ENCODE data around the gene CHRNA1.
A peak's percentile ranks its signal among the peaks of the same experiment; 100 is the strongest.

CHRNA1 gene

DNA sequence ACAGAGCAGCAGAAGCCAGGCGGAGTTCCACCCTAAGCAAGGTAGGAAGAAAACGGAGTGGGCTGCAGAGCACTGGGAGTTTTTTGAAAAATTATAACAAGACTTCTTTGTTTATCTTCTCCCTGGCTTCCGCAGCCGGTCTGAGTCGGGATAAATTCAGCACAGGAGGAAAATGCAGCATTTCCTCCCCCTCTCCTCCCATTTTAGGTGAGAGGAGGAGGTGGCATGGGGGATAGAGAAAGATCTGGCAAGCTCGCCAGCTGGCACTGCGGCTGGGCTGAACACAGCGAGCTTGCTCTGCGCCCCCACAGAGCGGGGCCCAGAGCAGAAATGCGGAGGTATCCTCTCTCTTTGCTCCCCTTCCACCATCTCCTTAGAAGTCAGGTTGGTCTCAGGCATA, 17.7 kb upstream of the CHRNA1 start:
- DNase-seq (ENCODE audit: low spot score): peak; percentile 70

DNA sequence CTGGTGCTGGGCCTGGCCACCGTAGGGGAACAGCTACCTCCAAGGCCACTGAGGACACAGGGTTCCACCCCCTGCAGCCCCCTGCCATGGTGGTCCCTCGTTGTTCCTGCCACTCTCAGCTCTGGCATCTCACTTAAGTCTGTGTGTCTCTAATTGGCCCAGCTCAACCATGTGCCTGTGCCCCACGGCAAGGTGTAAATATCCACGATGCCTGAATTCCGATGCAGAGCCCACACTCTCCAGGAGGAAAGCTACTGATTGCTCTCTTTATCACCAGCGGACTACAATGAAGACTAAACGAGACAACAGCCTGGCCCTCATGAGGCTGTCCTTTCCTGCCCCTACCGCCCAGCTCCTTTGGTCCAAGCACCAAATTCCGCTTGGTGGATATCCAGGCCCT, 17.0 kb upstream of the CHRNA1 start:
- DNase-seq (ENCODE audit: low spot score): no peak

DNA sequence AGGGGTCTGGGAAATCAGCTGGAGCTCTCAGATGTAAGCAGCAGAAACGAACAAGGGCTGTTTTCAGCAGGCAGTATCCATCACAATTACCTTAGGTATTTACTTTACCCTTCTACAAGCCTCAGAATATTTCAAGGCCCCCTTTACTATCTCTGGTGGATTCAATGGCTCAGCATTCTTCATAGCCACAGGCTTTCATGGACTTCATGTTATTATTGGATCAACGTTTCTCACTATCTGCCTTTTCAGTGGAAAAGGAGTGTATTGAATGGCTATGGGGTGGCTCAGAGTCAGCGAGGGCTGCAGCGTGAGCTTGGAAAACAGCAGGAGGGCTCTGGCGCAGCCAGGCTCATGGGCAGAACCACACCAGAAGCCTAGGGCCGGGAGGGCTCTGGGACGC, 16.6 kb upstream of the CHRNA1 start:
- DNase-seq (ENCODE audit: low spot score): no peak

- no peak for DNase-seq (ENCODE audit: low spot score)
Measured at GRCh38 chr2:174780191-174780840, 16.0 kb upstream of the CHRNA1 start.

DNA sequence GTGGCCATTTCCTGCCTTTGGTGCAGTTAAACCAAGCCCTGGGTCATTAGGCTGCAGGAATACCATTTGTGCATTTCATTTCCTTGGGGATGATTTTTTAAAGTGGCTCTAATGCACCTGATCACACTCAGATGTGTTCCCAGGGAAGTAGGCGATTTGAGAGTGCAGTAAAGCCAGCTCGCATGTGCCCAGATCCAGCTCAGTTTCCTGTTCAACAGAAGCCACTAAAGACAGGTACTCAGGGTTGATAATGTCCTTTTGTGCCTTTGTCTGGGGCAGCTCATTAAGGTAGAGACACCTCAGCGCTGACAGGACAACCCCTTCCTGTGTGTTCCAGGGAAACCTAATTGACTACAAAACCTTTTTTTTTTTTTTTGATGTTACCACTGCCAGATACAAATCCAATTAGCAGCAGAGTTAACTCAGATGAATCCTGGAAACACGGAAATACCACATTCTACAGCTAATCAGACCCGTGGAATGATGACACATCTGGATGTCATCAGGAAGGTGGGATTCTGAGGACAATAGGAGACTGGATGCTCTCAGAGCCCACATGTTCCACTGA, 15.2 kb upstream of the CHRNA1 start:
- DNase-seq (ENCODE audit: low spot score): no peak

DNA sequence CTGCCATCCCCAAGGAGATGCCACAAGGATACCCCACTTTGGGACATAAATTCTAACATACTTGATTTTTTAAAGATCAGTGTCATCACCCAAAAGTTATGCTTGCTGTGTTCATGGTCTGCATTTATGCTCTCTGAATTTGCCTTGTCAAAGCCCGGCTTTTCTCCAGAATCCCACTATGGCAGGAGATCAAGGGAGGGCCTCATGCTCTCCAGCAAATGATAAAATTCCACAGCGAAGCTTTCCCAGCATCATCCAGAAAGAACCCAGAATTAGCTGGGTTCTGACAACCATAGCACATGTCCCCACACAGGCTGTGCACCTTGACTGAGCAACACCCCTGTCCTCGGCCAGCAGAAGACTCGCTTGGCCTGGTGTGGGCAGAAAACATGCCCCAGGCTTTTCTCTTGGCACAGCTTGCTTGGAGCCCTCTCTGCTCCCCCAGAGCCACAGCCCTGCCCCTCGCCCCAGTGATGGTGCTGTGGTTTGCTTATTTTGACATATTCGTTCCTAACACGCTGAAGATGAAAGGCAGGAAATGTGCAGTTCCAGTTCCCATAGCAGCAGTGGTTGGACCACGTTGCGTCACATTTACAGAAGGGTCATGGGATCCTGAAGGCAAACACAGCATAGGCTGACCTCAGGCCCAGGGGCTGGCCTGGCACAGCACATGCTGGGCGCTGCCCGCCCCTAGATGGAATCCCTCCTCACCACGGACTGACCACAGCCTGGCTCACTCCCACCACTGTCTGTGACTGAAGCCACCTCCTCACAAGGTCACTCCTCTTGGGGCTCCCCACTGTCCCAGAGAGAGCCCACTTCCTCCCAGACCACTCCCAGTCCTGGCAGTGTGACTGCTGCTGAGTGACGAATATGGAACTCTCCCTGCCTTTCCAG, 14.1 kb upstream of the CHRNA1 start:
- DNase-seq (ENCODE audit: low spot score): no peak

- no peak for DNase-seq (ENCODE audit: low spot score)
Measured at GRCh38 chr2:174777347-174778084, 13.2 kb upstream of the CHRNA1 start.

DNA sequence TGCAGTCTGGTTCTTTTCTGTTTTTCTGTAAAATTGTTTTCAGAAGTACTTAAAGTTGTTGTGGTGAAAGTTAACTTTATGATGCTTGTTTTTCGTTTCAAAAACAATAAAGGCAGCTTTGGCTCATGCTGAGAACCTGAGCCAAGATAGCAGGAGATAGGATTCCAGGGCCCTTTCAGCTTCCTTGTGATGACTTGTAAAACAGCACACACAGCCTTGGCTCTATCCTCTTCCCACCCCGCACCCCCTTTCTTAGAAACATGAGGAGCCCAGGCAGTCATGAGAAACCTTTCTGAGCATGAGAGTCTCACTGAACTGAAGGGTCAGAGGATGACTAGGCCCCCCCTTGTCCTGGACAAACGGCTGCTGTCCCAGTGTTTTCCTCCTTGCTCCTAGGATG, 12.4 kb upstream of the CHRNA1 start:
- no peak for DNase-seq (ENCODE audit: low spot score)

DNA sequence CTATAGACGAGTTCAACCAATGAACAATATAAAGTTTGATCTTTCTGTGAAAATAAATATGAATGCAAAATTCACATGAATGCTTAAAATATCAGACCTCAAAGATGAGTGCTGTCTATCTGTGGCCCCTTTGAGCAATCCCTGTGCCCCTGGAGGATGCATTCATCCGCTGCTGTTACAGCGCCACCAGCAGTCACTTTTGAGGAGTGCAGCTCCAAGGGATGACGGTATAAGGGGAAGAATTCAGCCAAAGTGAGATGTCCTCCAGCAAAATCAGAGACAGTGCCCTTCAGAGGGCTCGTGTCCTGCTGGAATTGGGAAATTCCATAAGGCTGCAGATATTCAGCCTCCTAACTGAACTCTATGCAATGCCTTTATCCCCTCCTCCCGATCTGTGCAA, 12.0 kb upstream of the CHRNA1 start:
- DNase-seq (ENCODE audit: low spot score): no peak

DNA sequence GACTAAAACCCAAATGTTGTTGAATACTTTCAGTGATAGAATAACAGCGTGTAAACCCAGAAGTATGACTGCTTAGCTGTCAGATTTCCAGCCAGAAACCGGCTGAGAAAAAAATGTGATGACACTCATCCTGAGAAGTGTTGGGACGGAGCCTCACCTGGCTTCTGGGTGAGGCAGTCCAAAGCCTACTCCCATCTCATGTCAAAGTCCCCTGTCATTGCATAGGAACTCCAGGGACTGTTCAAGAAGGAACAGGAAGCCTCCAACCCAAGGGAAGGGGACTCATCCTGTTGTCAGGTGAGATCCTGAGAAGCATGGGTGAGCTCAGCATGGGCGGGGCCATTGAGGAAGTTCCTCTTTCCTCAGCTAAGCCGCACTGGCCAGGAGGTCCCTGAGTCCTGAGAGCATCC, 11.3 kb upstream of the CHRNA1 start:
- no peak for DNase-seq (ENCODE audit: low spot score)

DNA sequence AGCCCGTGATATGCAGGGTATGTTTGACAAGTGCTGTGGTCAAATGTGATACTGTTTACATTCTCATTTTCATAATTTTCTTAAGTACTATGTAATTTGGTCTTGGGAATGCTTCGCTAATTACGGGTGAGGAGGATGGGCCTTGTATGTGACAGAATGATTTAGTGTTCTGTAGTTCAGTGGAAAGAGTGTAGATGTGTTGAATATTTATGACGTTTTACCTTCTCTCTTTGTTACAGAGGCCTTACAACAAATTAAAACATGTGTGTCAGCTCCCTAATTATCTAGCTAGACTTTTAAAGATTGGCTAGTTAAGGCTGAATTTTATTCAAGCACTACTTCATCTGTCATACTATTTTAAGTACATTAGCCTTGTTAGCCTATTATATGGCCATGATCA, 10.6 kb upstream of the CHRNA1 start:
- DNase-seq (ENCODE audit: low spot score): no peak

- DNase-seq (ENCODE audit: low spot score): no peak
Measured at GRCh38 chr2:174773215-174773614, 8.9 kb upstream of the CHRNA1 start.

- DNase-seq (ENCODE audit: low spot score): no peak
Measured at GRCh38 chr2:174772472-174772801, 8.2 kb upstream of the CHRNA1 start.

- DNase-seq (ENCODE audit: low spot score): peak; percentile 81
Measured at GRCh38 chr2:174771631-174772471, 7.6 kb upstream of the CHRNA1 start.

GRCh38 chr2:174771136-174771535, 6.9 kb upstream of the CHRNA1 start:
- DNase-seq (ENCODE audit: low spot score): no peak

GRCh38 chr2:174768557-174768956, 4.3 kb upstream of the CHRNA1 start:
- no peak for DNase-seq (ENCODE audit: low spot score)

DNA sequence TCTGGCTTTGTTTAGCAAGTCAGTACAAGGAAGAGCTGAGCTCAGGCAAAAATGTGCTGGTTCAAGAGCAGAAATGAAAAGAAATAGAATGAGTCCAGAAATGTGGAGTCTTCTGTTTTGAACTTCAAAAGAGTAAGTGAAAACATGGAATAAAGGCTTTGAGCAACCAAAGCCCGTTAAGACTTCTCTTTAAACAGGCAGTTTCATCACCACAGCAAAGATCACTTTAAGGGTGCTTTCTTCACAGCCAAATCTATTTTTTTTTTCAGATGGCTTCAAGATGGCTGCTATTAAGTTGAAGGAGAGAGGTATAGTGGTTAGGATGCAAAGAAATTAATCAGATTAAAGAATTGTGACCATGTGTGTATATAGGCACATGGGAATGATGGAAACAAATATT, 2.0 kb upstream of the CHRNA1 start:
- DNase-seq (ENCODE audit: low spot score): no peak

GRCh38 chr2:174765576-174765975, 1.3 kb upstream of the CHRNA1 start:
- DNase-seq (ENCODE audit: low spot score): no peak

- no peak for DNase-seq (ENCODE audit: low spot score)
Measured at GRCh38 chr2:174763780-174764179, 492 bp downstream of the CHRNA1 start.

GRCh38 chr2:174762464-174762863, 1.8 kb downstream of the CHRNA1 start:
- no peak for DNase-seq (ENCODE audit: low spot score)

DNA sequence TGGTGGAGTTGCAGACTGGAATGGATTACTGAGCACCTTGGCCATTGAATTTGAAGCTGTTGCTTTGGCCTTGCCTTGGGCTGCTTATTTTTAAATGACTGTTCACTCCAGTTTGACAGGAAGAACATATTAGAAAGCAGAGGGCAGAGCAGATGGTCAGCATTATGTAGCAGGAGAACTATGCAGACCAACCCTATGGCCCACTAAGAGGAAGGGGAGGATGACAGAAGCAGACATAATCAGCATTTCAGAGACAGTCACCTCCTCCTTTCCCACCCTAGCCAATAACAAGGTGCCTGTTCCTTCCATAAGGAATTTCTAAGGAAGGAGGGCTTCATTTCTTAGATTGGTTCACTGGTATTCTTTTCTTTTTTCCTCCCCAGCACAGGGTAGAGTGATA, 2.4 kb downstream of the CHRNA1 start:
- no peak for DNase-seq (ENCODE audit: low spot score)

Data from COLO829 (cell line).